ENCODE data around the gene MCM7. TPM values are rescaled to one million over a fixed set of nuclear protein-coding genes. Genes with fewer than 3 reads are reported as not detected.
A peak's percentile ranks its signal among the peaks of the same experiment; 100 is the strongest.

The MCM7 gene
- total RNA-seq, 4 donors from 2014 or later: 18.7 to 74.8 (median 43.3) TPM

DNA sequence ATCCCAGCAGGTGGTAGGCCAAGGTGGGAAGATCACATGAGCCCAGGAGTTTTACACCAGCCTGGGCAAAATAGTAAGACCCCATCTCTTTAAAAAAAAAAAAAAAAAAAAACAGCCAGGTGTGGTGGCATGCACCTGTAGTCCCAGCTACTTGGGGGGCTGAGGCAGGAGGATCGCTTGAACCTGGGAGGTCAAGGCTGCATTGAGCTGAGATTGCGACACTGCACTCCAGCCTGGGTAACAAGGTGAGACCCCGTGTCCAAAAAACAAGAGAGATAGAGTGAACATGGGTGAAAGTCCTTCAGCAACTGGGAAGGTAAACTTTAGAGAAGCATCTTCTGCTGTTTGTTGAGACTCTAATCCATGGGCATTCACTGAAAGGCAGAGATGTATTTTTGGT lies 41.3 kb upstream of the MCM7 start:
- no peak for TF ChIP-seq POLR2A (IDR thresholded peaks at IDR 0.05)
- TF ChIP-seq, protein P1, sequence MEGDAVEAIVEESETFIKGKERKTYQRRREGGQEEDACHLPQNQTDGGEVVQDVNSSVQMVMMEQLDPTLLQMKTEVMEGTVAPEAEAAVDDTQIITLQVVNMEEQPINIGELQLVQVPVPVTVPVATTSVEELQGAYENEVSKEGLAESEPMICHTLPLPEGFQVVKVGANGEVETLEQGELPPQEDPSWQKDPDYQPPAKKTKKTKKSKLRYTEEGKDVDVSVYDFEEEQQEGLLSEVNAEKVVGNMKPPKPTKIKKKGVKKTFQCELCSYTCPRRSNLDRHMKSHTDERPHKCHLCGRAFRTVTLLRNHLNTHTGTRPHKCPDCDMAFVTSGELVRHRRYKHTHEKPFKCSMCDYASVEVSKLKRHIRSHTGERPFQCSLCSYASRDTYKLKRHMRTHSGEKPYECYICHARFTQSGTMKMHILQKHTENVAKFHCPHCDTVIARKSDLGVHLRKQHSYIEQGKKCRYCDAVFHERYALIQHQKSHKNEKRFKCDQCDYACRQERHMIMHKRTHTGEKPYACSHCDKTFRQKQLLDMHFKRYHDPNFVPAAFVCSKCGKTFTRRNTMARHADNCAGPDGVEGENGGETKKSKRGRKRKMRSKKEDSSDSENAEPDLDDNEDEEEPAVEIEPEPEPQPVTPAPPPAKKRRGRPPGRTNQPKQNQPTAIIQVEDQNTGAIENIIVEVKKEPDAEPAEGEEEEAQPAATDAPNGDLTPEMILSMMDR (IDR thresholded peaks at IDR 0.05): no peak
- H3K27me3 ChIP-seq: no peaks in the 10 kb centered on the region
- H3K9me3 ChIP-seq: no peaks in the 10 kb centered on the region
- DNase-seq: no peak
- intact Hi-C loops (cut with DNase I; ENCODE audit: low total_unique reads): no loop called here
- H3K36me3 ChIP-seq: no peaks in the 10 kb centered on the region
- no peak overlapping the region for H3K27ac ChIP-seq
- H3K4me3 ChIP-seq: no peak overlapping the region
- no peaks in the 10 kb centered on the region for H3K4me1 ChIP-seq

DNA sequence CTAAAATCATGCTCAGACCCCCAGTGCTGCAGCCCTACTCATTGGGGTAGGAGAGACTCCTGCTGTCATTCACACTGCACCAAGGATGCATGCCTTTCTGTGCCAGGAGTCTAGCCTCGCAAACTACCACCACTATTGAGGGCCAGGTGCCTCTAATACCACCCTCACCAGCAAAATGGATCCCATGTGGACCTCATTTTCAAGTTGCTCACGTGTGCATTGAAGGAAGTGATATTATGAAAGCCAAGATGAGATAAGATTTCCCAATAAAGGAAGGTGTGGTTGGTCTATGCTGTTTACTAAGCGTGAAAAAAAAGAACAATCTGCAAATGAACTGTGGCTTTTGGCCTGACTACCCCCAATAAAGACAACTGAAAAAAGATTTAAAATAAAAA lies 40.4 kb upstream of the MCM7 start:
- H3K9me3 ChIP-seq: no peaks in the 10 kb centered on the region
- no peak overlapping the region for H3K27ac ChIP-seq
- no peak overlapping the region for H3K4me3 ChIP-seq
- TF ChIP-seq, protein P1 (IDR thresholded peaks at IDR 0.05): no peak
- TF ChIP-seq POLR2A (IDR thresholded peaks at IDR 0.05): no peak
- intact Hi-C loops (cut with DNase I; ENCODE audit: low total_unique reads): no loop called here
- H3K27me3 ChIP-seq: no peaks in the 10 kb centered on the region
- no peaks in the 10 kb centered on the region for H3K4me1 ChIP-seq
- DNase-seq: no peak
- H3K36me3 ChIP-seq: no peaks in the 10 kb centered on the region

DNA sequence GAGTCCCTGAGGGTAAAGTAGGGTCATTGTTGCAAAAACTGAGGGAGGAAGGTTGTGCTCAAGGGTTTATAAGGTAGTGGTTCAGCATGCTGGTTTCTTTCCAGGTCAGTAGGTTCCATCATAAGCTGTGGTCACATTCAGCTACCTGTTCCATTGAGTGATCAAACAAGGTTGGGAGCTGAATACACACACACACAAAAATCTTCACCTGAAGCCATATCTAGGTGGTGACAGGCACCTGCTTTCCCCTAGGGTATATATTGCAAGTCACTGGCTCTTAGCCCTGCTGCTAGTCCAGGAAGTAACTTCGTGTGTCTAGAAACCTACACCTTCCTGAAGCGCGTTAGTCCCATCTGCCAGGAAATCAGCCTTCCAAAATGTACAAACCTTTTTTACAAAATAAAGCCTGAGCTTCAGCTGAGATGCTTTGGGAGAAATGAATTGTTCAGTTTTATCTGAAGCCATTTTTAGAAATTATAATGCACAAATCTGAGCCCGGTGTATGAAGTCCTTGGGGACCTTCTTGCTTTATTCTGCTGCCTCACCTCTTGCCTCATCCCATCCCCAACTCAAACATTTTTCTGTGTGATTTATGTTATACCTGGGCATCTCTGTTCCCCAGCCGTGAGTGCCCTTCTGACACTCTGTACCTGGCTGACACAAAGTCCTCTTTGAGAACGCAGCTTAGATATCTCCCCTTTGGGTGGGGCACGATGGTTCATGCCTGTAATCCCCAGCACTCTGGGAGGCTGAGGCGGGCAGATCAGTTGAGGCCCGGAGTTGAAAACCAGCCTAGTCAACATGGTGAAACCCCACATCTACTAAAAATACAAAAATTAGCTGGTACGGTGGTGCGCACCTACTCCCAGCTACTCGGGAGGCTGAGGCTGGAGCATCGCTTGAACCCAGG lies 36.9 kb upstream of the MCM7 start:
- H3K36me3 ChIP-seq: no peaks in the 10 kb centered on the region
- H3K27me3 ChIP-seq: no peaks in the 10 kb centered on the region
- H3K27ac ChIP-seq: no peak overlapping the region
- TF ChIP-seq, protein P1 (IDR thresholded peaks at IDR 0.05): no peak
- no peak for TF ChIP-seq POLR2A (IDR thresholded peaks at IDR 0.05)
- no peak overlapping the region for H3K4me3 ChIP-seq
- no peaks in the 10 kb centered on the region for H3K9me3 ChIP-seq
- no peak for DNase-seq
- intact Hi-C loops (cut with DNase I; ENCODE audit: low total_unique reads): no loop called here
- no peaks in the 10 kb centered on the region for H3K4me1 ChIP-seq

DNA sequence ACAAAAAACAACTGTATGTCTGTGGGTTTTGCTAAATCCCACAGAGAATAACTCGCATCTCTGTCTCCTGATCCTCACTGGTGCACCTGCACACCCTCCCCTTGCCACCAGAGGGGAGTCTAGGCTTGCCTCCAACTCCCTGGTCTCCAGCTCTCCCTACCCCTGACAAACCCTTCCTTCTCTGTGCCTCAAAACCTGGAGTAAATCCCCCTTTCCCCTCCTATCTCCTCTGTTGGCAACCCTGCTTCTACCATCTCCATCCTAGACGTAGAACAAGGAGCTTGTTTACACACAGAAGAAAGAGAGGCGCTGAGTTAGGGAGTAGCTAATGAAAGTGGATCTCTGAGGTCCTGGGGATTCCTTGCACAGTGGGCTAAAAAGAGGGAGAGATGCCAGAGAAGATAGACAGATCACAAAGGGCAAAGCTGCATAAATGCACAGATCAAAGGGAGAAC lies 31.5 kb upstream of the MCM7 start:
- no peak for TF ChIP-seq POLR2A (IDR thresholded peaks at IDR 0.05)
- TF ChIP-seq, protein P1 (IDR thresholded peaks at IDR 0.05): peak; percentile 64 to 85 (median 73)
- no peaks in the 10 kb centered on the region for H3K27me3 ChIP-seq
- no peak overlapping the region for H3K27ac ChIP-seq
- no peaks in the 10 kb centered on the region for H3K9me3 ChIP-seq
- no peaks in the 10 kb centered on the region for H3K36me3 ChIP-seq
- intact Hi-C loops (cut with DNase I; ENCODE audit: low total_unique reads): no loop called here
- peak; percentile 53 to 58 for DNase-seq
- H3K4me1 ChIP-seq: peaks cover 0 to 3% of the 10 kb centered on the region in 2 donors
- H3K4me3 ChIP-seq: no peak overlapping the region

GRCh38 chr7:100132126-100132525 lies 30.9 kb upstream of the MCM7 start:
- H3K4me1 ChIP-seq: peaks cover 0 to 3% of the 10 kb centered on the region in 2 donors
- no peak for DNase-seq
- H3K27ac ChIP-seq: no peak overlapping the region
- H3K36me3 ChIP-seq: no peaks in the 10 kb centered on the region
- H3K9me3 ChIP-seq: no peaks in the 10 kb centered on the region
- H3K27me3 ChIP-seq: no peaks in the 10 kb centered on the region
- TF ChIP-seq POLR2A (IDR thresholded peaks at IDR 0.05): no peak
- TF ChIP-seq, protein P1 (IDR thresholded peaks at IDR 0.05): no peak
- intact Hi-C loops (cut with DNase I; ENCODE audit: low total_unique reads): no loop called here
- no peak overlapping the region for H3K4me3 ChIP-seq
